MCF 10A (cell line): ENCODE measurements around the gene RERE. TPM values are rescaled to one million over a fixed set of nuclear protein-coding genes. Genes with fewer than 3 reads are reported as not detected.

Experiments
- BruUV-seq: library from RNA; stranded (reverse); fragments of 400-500 nt; replicated peaks from 2 replicates; lab custom pipeline; 2021; lab: Mats Ljungman, UMichigan
- CTCF ChIA-PET: fragments of 300-600 bp; sonication (Branson Sonifier 250); formaldehyde crosslinking; extraction: SDS; loops from one replicate; lab custom pipeline; 2021; ENCODE audit warnings: antibody characterized with exemption, inconsistent platforms; lab: Yijun Ruan, JAX
- POLR2A ChIA-PET: fragments of 300-600, 350-650 bp; sonication (Branson Sonifier 250); formaldehyde crosslinking; extraction: SDS; loops from one replicate; lab custom pipeline; 2020; ENCODE audit warnings: antibody characterized with exemption, inconsistent platforms; lab: Yijun Ruan, JAX
- DNase-seq: peaks from one replicate; pipeline ENCODE4 v3.0.0-alpha.2; 2018; ENCODE audit not compliant: unreplicated experiment
- H3K27ac Mint-ChIP-seq: one replicate; pipeline ENCODE4 v1.8.0; 2022; ENCODE audit warnings: mild to moderate bottlenecking, low read depth, mixed read lengths; ENCODE audit not compliant: unreplicated experiment
- H3K27me3 Mint-ChIP-seq: one replicate; pipeline ENCODE4 v1.8.0; 2022; ENCODE audit warnings: mixed read lengths; ENCODE audit not compliant: insufficient read depth, unreplicated experiment
- H3K36me3 Mint-ChIP-seq: one replicate; pipeline ENCODE4 v1.8.0; 2022; ENCODE audit warnings: mild to moderate bottlenecking, moderate library complexity, mixed read lengths; ENCODE audit not compliant: insufficient read depth, unreplicated experiment
- H3K4me1 Mint-ChIP-seq: one replicate; pipeline ENCODE4 v1.8.0; 2022; ENCODE audit warnings: mixed read lengths; ENCODE audit not compliant: insufficient read depth, unreplicated experiment
- H3K4me3 Mint-ChIP-seq: one replicate; pipeline ENCODE4 v1.8.0; 2022; ENCODE audit warnings: mild to moderate bottlenecking, moderate library complexity, mixed read lengths; ENCODE audit not compliant: unreplicated experiment
- H3K9me3 Mint-ChIP-seq: one replicate; pipeline ENCODE4 v1.8.0; 2022; ENCODE audit warnings: mixed read lengths; ENCODE audit not compliant: unreplicated experiment
- intact Hi-C: fragments of 100-400 bp; cut with micrococcal nuclease; formaldehyde crosslinking; loops from 2 replicates; pipeline ENCODE4 v1.14.1; 2022
- total RNA-seq: library from RNA; stranded (reverse); gene quantifications from 2 replicates; pipeline ENCODE4 v1.2.3, GENCODE V29; 2022
- TF ChIP-seq, protein P1 (sequence below): fragments of 200-600 bp; IDR thresholded peaks from one replicate; pipeline ENCODE4 v1.8.0; 2022; ENCODE audit warnings: antibody characterized with exemption, mild to moderate bottlenecking; ENCODE audit not compliant: unreplicated experiment

The RERE gene
- total RNA-seq, 1 experiment from 2014 or later = 48.4 TPM

DNA sequence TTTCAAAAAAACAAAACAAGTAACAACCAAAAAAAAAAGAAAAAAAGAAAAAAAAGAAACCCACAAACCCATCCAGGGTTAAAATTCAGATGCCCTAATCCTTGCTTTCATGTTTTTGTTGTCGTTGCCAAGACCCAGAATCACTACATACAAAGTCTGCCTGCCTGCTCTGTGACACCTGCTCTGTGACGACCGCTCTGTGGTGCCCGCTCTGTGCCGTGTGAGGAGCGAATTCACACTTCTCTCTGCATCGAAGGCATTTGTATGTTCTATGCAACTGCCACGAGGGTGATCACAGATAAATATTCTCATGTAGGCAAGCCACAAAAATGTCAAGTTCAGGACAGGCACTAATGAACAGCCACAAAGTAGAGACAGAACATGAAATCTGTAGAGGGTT, 321.0 kb downstream of the RERE start:
- Mint-ChIP-seq H3K4me3 (no peak overlapping the region), H3K4me1 (peaks cover 9% of the 10 kb centered on the region), H3K27ac (peak overlapping the region; percentile 39), H3K36me3 (peaks cover 60% of the 10 kb centered on the region), H3K9me3 (no peaks in the 10 kb centered on the region), H3K27me3 (no peaks in the 10 kb centered on the region)
- no TSS peak for BruUV-seq
- ChIA-PET CTCF (interaction anchor here (0.6 to 0.7 kb wide), 2 partner anchors 111 to 626 kb away, joined by 3 read pairs; no protein-coding TSS in a partner anchor), POLR2A (interaction anchor here (1.7 kb wide), 1 partner anchor 10 kb away, joined by 4 read pairs; no protein-coding TSS in a partner anchor)
- DNase-seq = no peak
- TF ChIP-seq, protein P1, sequence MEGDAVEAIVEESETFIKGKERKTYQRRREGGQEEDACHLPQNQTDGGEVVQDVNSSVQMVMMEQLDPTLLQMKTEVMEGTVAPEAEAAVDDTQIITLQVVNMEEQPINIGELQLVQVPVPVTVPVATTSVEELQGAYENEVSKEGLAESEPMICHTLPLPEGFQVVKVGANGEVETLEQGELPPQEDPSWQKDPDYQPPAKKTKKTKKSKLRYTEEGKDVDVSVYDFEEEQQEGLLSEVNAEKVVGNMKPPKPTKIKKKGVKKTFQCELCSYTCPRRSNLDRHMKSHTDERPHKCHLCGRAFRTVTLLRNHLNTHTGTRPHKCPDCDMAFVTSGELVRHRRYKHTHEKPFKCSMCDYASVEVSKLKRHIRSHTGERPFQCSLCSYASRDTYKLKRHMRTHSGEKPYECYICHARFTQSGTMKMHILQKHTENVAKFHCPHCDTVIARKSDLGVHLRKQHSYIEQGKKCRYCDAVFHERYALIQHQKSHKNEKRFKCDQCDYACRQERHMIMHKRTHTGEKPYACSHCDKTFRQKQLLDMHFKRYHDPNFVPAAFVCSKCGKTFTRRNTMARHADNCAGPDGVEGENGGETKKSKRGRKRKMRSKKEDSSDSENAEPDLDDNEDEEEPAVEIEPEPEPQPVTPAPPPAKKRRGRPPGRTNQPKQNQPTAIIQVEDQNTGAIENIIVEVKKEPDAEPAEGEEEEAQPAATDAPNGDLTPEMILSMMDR = no peak
- intact Hi-C loops = no loop called here

DNA sequence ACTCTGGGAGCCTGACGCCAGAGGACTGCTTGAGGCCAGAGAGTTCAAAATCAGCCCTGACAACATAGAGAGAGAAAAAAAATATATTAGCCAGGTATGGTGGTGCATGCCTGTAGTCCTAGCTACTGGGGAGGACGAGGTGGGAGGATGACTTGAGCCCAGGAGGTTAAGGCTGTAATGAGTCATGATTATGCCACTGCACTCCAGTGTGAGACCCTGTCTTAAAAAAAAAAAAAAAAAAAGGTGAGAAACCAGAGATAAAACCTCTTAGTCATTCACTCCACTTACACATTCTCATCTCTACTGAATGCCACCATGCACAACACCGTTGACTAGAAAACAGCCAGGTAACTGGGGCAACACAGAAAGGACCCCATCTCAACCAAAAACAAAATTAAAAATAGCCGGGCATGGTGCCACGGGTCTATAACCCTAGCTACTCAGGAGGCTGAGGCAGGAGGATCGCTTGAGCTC, 321.5 kb downstream of the RERE start:
- Mint-ChIP-seq H3K4me3 (no peak overlapping the region), H3K4me1 (peaks cover 9% of the 10 kb centered on the region), H3K9me3 (no peaks in the 10 kb centered on the region), H3K36me3 (peaks cover 60% of the 10 kb centered on the region), H3K27me3 (no peaks in the 10 kb centered on the region), H3K27ac (peak overlapping the region; percentile 39)
- TF ChIP-seq, protein P1 = no peak
- intact Hi-C loops = no loop called here
- CTCF ChIA-PET = interaction anchor here (0.6 to 0.7 kb wide), 3 partner anchors 110 to 1796 kb away, joined by 3 read pairs; no protein-coding TSS in a partner anchor
- POLR2A ChIA-PET = no interaction called here
- no TSS peak for BruUV-seq
- DNase-seq = peak; percentile 24

DNA sequence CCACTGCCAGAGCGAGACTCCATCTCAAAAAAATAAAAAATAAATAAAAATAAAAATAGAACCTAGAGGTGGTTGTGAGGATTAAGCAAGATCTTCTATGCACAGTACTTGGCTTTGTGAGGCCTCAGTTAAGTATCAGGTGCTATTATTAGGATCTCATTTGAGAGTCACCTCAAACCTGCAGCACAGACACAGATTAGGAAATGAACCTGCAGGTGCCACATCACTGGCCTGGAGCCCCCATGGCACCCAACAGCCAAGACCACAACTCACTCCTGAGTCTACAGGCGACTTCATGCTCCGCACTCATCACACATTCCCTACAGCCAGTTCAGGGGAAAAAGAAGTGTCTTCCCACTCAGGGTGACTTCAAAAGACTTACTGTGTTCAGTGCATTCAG, 322.8 kb downstream of the RERE start:
- DNase-seq = no peak
- ChIA-PET CTCF (interaction anchor here (1.2 kb wide), 1 partner anchor 31 kb away, joined by 3 read pairs; no protein-coding TSS in a partner anchor), POLR2A (interaction anchor here (0.7 to 1.7 kb wide), 2 partner anchors 48 to 241 kb away, joined by 3 to 4 read pairs; no protein-coding TSS in a partner anchor)
- Mint-ChIP-seq H3K36me3 (peaks cover 60% of the 10 kb centered on the region), H3K9me3 (no peaks in the 10 kb centered on the region), H3K4me3 (no peak overlapping the region), H3K27me3 (no peaks in the 10 kb centered on the region), H3K27ac (no peak overlapping the region), H3K4me1 (peaks cover 9% of the 10 kb centered on the region)
- TF ChIP-seq, protein P1 = no peak
- no TSS peak for BruUV-seq
- intact Hi-C loops = no loop called here

DNA sequence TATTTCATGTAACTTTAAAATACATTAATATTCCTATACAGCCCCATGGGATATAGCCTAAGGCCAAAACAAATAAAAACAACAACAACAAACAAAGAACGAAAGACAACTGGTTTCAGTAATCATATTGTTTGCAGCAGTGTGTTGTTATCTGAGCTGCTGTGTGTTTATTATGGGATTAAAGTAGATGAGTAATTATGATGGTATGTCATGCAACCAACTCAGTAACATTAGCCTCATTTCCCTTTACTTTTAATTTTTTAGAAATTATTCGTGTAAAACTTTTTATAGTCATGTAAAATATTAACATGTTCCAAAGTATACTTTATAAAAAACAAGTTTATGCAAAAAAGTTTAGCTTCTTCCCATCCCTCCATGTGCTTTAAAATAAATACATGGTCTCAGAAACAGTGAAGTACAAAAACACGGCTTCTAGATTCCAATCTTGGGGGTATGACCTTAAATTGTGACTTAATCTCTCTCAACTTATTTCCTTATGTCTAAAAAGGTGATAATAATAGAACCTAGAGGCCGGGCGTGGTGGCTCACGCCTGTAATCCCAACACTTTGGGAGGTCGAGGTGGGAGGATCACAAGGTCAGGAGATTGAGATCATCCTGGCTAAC, 323.4 kb downstream of the RERE start:
- Mint-ChIP-seq H3K27me3 (no peaks in the 10 kb centered on the region), H3K4me1 (peaks cover 9% of the 10 kb centered on the region), H3K9me3 (no peaks in the 10 kb centered on the region), H3K27ac (no peak overlapping the region), H3K4me3 (no peak overlapping the region), H3K36me3 (peaks cover 60% of the 10 kb centered on the region)
- TF ChIP-seq, protein P1 = no peak
- ChIA-PET CTCF (interaction anchor here (1.2 kb wide), 1 partner anchor 32 kb away, joined by 3 read pairs; no protein-coding TSS in a partner anchor), POLR2A (interaction anchor here (0.7 to 1.7 kb wide), 3 partner anchors 10 to 241 kb away, joined by 3 to 4 read pairs (median 3); no protein-coding TSS in a partner anchor)
- intact Hi-C loops = no loop called here
- TSS peak; percentile 8 for BruUV-seq
- DNase-seq = no peak
